ENCODE measurements around the gene ATP5F1A.
A peak's percentile ranks its signal among the peaks of the same experiment; 100 is the strongest.
"Not testable (repeated sequence)": the region's sequence is repeated elsewhere in the genome, so short reads cannot be mapped to it uniquely, and the experiment has no call there.

ATP5F1A gene

GRCh38 chr18:46097801-46098615 lies at the start of gene ATP5F1A:
Gene ATP5F1A, minus strand, starts transcription at chr18:46098296. Its CDS starts 65 bp downstream, at chr18:46098231.
- peak; percentile 84 for DNase-seq

DNA sequence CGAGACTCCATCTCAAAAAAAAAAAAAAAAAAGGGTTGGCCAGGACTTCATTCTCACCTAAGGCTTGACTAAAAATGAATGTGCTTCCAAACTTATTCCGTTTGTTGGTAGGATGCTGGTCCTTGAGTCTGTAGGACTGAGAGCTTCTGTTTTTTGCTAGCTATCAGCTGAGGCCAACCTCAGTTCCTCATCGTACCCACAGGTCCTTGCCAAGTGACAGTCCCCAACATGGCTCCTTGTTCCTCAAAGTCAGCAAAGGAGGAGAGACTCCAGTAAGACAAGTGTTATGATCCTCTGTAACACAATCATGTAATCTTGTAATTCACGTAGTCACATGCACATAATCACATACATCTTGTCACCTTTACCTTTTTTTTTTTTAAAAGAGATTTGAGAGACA lies 43.1 kb upstream of the ATP5F1A start:
- no peak for DNase-seq

- no peak for DNase-seq
These were observed 42.1 kb upstream of the ATP5F1A start for GRCh38 chr18:46140173-46140572.

GRCh38 chr18:46134920-46135675 lies 37.0 kb upstream of the ATP5F1A start:
- no peak for DNase-seq

GRCh38 chr18:46133534-46133933 lies 35.4 kb upstream of the ATP5F1A start:
- no peak for DNase-seq

DNA sequence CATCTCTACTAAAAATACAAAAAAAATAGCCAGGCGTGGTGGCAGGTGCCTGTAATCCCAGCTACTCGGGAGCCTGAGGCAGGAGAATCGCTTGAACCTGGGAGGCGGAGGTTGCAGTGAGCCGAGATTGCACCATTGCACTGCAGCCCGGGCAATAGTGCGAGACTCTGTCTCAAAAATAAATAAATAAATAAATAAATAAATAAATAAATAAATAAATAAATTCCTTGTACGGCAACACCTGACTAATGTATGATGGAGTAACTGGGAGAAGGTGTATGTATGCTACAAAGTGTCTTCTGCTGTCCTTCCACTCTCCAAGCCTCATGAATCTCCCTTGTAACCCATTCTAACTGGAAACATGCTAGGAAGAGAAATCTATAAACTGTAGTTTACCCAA lies 32.5 kb upstream of the ATP5F1A start:
- not testable (repeated sequence) for DNase-seq

DNA sequence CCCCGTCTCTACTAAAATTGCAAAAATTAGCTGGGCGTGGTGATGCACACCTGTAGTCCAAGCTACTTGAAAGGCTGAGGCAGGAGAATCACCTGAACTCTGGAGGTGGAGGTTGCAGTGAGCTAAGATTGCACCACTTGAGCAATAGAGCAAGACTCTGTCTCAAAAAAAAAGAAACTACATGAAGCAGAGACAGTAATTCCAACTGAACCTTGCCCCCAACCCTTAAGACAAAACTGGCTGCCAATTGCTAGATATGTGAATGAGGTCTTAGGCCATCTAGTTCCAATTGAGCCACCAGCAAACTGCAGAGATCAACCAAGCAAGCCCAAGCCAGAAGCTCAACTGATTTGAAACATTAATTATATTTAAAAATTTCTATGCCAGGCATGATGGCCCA lies 32.0 kb upstream of the ATP5F1A start:
- DNase-seq = no peak

GRCh38 chr18:46126625-46127024 lies 28.5 kb upstream of the ATP5F1A start:
- DNase-seq = not testable (repeated sequence)

GRCh38 chr18:46113751-46114150 lies 15.7 kb upstream of the ATP5F1A start:
- DNase-seq = no peak

GRCh38 chr18:46110406-46110805 lies 12.3 kb upstream of the ATP5F1A start:
- DNase-seq = no peak

GRCh38 chr18:46109386-46109785 lies 11.3 kb upstream of the ATP5F1A start:
- no peak for DNase-seq

DNA sequence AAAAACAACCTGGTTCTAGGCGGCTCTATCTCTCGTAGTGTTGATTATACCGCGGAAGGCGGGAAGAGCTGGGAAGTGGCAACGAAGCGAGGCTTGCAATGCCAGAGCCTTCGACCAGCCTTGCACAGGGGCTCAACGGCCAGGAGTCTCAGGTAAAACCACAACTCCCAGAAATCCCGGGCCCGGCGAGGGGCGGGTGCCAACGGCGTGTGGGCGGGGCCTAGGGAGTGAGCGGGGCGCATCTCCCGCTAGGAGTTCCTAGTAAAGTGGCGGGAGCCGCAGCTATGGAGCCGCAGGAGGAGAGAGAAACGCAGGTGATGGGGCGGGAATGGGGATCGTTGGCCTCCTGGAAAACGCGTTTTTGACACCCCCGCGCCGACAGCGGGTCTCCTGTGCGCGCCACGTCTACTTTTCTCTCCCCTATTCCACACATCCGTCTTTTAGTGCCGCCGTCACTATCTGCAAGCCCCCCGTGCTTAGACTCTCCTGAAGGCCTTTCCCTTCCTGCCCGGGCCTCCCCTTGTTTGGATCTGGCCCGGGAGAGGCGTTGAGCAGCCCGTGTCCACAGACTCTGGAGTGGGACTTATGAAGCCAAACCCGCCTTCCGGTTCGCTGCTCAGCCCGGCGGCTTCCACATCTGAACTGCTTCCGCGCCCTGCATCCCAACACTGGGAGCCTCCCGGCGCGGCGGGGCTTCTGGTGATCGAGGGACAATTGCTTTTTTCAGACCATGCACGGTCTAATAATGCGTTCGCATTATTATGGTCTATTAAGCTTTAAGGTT lies 6.2 kb upstream of the ATP5F1A start, which contains the start of gene HAUS1:
Gene HAUS1, plus strand, starts transcription at position 258 of the 784 bp plus-strand sequence. Its CDS starts 27 bp downstream, at position 285.
- peak; percentile 96 for DNase-seq

- DNase-seq = no peak
These were observed 1.4 kb upstream of the ATP5F1A start for GRCh38 chr18:46099463-46099862.

DNA sequence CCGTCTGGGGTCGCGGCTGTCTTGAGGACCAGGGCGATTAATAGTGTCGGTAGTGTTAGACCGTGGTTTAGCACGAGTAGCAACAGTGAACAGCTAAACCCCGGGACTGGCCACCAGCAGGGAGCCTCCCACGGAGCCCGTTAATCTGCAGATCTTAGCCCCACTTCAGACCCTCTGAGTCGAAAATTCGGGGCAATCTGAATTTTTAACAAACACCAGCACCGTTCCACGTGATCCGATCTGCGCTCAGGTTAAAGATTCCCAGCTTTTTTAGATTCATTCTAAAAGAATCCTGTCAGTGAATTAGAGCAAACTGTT lies 479 bp upstream of the ATP5F1A start:
- no peak for DNase-seq

GRCh38 chr18:46097431-46097800 lies 680 bp downstream of the ATP5F1A start:
- no peak for DNase-seq

DNA sequence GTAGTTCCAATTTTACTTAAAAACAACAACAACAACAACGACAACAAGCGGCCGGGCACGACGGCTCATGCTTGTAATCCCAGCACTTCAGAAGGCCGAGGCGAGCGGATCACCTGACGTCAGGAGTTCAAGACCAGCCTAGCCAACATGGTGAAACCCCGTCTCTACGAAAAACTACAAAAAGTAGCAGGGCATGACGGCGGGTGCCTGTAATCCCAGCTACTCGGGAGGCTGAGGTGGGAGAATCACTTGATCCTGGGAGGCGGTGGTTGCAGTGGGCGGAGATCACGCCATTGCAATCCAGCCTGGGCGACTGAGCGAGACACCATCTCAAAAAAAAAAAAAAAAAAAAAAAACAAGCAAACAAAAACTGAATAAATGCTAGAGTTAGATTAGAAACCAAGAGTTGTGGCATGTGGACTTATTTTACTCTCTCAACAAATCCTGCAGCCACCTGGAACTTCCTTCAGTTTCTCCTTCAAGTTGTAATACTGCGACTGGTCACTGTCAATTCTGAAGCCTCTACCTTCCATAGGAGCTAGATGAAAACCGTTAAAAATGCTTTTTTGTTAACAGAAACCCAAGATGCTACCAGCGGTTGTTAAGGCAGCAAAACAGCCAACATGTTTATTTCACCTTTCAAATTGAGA lies 1.3 kb downstream of the ATP5F1A start:
- DNase-seq = no peak

DNA sequence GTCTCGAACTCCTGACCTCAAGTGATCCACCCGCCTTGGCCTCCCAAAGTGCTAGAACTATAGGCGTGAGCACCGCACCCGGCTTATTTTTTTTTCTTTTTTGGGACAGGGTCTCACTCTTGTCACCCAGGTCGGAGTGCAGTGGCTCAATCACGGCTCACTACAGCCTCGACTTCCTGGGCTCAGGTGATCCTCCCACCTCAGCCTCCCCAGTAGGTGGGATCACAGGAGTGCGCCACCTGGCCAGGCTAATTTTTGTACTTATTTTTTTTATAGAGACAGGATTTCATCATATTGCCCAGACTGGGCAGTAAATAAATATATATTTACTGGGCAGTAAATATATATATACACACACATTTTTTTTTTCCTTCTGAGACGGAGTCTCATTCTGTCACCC lies 2.6 kb downstream of the ATP5F1A start:
- DNase-seq = no peak

- not testable (repeated sequence) for DNase-seq
These were observed 9.6 kb downstream of the ATP5F1A start for GRCh38 chr18:46088501-46088900.

DNA sequence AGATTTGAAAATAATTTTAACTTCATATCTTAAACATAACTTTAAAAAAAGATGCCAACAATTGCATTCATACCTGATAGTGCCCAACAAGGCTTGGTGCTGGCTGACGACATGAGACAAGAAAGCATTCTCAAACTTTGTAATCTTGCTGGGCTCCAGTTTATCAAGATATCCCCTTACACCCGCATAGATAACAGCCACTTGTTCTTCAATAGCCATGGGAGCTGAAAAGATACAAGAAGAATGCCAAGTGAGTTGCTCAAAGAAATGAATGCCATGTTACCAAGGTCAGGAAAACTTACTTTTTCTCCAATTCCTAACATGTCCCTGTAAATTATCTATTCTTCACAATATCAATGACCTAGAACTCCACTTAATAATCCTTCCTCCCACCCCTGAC lies 13.7 kb downstream of the ATP5F1A start:
- DNase-seq = no peak

DNA sequence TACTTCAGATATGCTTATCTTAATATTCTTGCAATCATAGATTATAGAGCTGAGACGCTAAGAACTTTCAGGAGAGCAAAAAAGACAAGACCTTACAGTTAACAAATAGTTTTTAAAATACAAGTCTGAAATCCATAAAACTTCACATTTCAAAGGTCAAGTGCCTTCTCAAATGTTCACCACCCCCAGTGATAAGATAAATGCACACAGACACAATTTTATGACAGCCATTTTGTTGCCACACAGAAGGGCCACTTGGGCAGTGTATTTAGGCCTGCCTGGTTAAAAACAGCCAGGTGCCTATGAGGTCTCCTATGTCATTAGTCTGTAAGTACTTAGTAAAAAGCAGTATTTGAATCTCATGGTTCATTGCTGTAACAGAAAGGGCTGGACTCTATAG lies 17.9 kb downstream of the ATP5F1A start:
- DNase-seq = no peak

DNA sequence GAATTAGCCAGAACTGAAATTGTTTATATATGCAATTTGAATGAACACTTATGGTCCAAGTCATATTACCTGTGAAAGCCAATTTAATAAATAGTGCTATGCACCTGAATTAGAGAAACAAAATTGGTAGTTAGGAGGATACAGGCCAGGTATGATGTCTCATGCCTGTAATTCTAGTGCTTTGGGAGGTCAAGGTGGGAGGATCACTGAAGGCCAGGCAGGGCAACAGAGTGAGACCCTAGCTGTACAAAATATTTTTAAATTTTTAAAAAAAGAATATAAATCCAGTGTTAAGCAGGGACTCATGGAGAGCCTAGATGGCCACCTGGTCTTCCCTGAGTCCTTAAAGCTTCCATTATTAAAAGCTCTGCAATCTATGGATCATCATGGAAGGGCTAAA lies 18.8 kb downstream of the ATP5F1A start:
- DNase-seq = no peak

GRCh38 chr18:46073474-46074331 lies 24.4 kb downstream of the ATP5F1A start:
- DNase-seq = peak; percentile 59

Measured in NCI-H1092 (cell line).